Kidney tubule cell (primary cell): ENCODE measurements around the gene SPATA9.
A peak's percentile ranks its signal among the peaks of the same experiment; 100 is the strongest.
"Not testable (repeated sequence)": the region's sequence is repeated elsewhere in the genome, so short reads cannot be mapped to it uniquely, and the experiment has no call there.

Experiments used
- DNase-seq: peaks from one replicate; pipeline ENCODE4 v3.0.0-alpha.2; 2018; ENCODE audit warnings: low spot score

SPATA9 gene

DNA sequence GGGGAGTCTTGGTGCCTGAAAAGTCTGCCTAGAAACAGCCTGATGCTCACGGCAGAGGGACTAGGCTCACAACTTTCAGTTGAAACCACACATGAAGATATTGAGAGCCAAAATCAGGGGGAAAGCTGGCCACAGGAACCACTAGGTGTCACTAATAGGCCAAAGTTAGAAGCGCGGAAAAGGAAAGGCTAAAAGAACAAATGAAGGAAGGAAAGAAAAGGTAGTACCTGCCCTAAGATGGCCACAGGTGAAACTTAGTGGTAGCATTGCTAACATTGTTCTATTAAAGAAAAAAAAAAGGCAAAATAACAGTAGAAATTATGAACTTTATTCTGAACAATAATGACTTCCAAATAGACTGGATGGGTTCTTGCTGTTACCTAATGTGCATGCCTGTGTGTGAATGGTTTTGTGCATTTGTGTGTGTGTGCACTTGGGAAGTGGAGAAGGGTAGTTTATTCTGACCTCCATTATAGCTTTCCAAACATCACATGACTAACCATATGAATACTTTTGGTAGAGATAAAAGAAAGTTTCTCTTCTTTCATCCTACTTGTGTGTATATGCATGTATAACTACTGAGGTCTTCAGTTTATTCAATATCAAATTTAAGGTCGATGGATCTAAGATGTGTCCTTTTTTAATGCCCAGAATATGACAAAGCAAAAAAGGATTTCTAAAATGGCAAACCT is 38.3 kb downstream of the SPATA9 start:
- DNase-seq = peak; percentile 73

DNA sequence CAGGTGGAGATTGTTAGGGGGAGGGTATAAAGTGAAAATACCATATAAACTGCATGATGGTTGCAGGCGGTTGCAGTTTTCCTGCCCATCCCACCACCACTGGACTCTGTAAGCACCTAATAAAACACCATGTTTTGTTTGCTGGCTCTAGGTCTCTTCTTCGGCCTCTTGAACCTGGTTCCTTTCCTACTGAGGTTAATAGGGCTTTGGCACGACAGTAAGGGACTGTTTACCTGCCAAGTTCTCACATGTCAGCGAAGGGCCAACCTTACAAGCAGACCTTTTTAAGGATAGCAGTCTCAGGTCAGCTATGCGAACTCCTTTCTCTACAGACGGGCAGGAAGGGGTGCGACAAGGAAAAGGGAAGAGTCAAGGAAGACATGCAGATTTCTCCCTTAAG is 39.6 kb downstream of the SPATA9 start:
- DNase-seq = no peak

DNA sequence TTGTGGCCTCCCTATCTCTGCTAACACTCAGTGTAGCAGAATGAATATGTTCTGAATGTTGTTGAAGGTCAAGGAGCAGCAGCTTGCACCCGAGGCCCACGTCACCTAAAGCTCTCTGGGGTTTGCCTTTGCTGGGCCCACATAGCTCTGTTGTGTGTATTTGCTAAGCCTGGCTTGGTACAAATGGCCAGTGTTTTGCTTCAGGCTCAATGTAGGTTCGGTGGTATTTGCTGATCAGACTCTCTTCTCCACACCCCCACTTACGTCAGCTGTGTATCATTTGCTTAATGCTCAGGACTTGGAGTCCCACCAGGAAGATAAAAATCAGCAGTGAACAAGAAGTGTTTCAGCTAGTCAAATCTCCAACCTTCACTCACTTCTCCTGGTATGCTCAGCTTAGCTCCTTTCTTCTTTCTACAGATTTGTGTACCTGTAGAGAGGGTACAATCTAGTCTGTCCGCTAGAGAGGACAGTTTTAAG is 41.0 kb downstream of the SPATA9 start:
- DNase-seq = no peak

DNA sequence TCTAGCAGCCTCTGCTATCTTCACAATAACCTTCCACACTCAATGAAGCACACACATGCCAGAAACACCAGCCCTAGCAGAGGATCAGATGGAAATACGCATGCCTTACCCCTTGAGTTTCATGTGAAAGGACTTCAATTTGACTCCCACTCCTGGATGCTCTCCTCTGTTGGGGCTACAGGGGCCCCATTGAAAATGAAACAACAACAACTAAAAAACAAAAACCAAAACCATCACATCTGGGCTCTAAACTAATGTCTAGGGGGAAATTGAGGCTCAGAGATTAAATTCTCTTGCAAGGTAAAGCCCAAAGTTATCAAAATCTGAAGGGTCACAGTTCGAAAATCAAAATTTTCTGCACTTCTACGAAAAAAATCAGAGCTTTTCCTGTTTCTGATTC is 44.2 kb downstream of the SPATA9 start:
- no peak for DNase-seq

DNA sequence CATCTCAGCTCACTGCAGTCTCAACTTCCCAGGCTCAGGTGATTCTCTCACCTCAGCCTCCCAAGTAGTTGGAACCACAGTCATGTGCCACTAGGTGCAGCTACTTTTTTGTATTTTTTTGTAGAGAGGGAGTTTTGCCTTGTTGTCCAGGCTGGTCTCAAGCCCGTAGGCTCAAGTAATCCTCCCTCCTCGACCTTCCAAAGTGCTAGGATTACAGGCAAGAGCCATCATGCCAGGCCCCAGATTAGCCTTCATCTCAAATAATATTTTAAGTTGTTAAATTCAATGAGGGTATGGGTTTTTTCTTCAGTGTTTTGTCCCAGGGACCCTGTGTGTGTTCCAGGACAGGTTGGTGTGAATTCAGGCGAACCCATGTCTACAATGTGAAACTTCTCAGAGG is 48.7 kb downstream of the SPATA9 start:
- no peak for DNase-seq

DNA sequence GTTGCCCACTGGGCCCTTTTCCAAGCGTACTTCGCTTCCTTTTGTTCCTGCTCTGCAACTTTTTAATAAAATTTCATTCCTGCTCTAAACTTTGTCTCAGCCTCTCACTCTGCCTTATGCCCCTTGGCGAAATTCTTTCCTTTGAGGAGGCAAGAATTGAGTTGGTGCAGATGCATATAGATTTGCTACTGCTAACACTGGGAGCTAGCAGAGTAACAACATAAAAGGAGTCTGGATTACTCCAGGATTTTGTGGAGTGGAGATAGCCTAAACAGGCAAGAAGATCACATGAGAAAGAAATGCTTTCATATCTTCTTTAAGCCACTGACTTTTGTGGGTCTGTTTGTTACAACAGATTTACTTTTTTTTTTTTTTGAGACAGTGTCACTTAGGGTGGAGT is 49.1 kb downstream of the SPATA9 start:
- no peak for DNase-seq

DNA sequence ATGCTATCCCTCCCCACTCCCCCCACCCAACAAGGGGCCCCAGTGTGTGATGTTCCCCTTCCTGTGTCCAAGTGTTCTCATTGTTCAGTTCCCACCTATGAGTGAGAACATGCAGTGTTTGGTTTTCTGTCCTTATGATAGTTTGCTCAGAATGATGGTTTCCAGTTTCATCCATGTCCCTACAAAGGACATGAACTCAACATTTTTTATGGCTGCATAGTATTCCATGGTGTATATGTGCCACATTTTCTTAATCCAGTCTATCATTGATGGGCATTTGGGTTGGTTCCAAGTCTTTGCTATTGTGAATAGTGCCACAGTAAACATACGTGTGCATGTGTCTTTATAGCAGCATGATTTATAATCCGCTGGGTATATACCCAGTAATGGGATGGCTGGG is 49.8 kb downstream of the SPATA9 start:
- DNase-seq = not testable (repeated sequence)

DNA sequence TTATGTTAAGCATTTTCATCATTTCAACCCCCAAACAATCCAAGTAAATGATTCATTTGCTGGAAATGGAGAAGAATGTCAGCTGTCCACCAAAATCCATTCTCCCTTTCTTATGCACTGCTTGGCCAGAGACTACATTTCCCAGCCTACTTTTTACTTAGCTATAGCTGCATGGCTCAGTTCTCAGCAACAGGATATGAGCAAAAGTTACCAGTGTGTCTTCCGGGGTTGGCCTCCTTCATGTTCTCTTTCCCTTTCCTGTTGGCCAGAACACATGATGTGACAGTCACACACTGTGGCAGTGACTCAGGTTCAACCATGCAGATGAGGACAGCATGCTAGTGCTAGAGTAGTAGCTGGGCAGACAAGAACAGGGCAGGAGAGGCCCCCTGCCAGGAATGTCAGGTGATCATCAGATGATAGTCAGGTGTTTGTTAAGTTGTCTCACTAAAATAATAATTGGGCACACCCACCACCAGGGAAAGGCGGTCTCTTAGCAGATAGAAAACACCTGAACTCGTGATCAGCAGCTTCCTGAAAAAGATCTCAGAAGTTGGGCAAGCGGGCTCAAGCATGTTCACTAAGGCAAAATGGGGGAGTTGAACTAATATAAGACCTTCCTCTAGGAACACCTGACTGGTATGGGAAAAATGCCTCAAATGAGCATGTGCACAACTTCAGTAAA is 50.7 kb downstream of the SPATA9 start:
- DNase-seq = peak; percentile 97

DNA sequence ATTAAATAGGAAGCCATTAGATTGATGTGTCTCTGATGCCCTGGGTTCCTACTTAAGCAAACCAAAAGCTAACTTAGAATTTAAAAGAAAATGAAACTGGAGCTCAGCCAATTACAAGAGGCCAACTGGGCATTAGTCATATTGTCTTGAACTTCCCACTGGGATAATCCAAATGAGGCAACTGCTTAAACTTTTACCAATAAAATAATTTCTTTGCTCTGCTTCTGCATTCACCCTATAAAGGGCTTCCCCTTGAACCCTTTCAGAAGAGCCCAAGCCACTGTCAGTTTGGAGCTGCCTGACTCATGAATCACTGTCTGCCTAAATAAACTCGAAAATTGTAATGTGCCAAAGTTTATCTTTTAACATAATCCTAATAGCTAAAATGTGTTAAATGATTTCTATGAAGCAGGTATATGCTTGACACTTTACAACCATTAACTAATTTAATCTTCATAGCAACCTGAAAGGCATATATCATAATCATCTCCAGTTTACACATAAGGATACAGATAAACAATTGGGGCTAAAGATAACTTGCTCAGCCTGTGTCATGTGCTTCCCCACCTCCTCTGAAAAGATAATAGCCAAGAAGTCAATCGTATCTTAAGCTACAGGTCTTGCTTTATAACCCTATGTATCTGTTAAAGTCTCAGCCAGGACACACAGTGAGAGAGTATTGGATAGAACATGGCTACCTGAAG is 51.4 kb downstream of the SPATA9 start:
- DNase-seq = peak; percentile 79

DNA sequence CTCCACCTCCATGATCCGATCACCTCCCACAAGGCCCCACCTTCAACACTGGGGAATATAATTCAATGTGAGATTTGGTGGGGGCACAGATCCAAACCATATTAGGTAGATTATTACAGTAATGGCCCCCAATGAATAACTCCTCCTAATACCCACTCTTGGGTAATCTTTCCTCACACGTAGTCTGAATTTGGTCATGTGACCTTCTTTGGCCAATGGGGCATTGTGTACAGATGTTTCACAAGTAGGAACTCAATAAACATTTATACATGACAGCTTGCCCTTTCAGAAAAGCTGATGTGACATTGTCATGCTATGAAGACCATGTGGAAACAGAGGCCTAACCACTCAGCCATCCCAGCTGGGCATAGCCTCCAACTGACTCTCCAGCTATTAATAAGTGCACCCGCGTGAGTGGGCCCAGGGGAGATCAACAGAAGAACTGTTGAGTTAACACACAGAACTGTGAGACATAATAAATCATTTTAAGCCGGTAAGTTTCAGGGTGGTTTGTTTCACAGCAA is 52.3 kb downstream of the SPATA9 start:
- no peak for DNase-seq

DNA sequence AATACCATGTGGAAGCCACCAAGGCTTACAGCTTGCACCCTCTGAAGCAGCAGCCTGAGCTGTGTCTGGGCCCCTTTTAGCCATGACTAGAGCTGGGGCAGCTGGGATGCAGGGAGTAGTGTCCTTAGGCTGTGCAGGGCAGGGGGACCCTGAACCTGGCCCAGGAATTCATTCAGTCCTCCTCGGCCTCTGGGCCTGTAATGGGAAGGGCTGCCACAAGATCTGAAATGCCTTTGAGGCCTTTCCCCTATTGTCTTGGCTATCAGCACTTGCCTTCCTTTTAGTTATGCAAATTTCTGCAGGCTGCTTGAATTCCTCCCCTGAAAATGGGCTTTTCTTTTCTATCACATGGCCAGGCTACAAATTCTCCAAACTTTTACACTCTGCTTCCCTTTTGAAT is 53.9 kb downstream of the SPATA9 start:
- DNase-seq = no peak

DNA sequence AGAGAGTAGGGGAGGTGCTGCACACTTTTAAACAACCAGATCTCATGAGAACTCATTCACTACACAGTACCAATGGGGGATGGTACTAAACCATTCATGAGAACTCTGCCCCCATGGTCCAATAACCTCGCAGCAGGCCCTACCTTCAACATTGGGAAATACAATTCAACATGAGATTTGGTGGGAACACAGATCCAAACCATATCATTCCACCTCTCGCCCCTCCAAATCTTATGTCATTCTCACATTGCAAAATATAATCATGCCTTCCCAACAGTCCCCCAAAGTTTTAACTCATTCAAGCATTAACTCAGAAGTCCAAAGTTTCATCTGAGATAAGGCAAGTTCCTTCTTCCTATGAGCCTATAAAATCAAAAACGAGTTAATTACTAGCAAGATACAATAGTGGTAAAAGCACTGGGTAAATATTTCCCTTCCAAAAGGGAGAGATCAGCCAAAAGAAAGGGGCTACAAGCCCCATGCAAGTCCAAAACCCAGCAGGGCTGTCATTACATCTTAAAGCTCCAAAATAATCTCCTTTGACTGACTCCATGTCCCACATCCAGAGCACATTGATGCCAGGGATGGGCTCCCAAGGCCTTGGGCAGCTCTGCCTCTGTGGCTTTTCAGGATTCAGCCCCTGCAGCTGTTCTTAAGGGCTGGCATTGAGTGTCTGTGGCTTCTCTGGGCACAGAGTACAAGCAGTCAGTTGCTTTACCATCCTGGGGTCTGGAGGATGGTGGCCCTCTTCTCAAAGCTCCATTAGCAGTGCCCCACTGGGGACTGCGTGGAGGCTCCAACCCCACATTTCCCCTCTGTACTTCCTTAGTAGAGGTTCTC is 54.6 kb downstream of the SPATA9 start:
- no peak for DNase-seq

DNA sequence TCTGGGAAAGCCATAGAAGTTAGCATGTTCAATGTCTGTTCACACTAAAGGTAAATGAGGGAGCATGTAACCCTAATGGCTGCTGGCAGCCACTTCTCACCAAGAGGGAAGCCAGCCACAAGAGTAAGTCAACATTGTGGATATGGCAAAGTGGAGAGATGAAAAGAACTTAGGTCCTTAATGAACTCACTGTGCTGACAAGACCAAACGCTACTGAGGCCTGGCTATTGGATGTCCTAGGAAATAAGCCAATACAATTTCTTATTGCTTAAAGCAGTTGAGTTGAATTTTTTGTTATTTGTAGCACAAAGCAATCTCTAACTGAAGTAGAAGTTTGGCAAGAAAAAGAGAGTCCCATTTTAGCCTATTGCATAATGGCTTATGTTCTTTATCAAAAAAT is 56.1 kb downstream of the SPATA9 start:
- DNase-seq = no peak

DNA sequence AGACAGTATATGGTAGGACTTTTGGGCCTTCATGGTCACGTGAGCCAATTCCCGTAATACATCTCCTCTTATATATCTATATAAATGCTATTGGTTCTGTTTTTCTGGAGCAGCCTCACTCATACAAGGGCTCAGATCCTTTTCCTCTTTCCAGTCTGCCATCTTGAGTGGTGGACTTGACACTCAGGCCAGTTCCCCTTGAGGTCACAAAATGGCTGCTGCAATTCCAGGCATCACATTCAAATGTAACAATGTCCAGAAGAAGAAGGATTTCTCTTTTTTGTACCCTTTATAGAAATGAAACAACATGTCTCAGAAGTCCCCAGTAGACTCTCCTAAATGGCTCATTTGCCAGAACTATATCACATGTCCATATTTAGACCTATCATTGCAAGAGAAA is 58.4 kb downstream of the SPATA9 start:
- DNase-seq = no peak

DNA sequence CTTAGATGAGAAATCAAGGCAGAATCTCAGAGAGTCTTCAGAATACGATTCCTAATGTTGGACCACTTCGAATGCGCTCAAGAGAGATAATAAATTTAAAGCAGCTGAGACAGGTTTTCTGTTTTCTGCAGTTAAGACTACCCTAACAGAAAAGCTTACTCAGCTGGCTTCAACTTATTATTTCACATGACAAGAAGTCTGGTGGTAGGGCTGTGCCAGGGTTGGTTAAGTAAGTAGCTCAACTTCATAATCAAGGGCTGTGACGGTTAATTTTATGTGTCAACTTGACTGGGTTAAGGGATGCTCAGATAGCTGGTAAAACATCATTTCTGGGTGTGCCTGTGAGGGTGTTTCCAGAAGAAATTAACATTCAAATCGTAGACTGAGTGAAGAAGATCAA is 59.1 kb downstream of the SPATA9 start:
- DNase-seq = no peak

DNA sequence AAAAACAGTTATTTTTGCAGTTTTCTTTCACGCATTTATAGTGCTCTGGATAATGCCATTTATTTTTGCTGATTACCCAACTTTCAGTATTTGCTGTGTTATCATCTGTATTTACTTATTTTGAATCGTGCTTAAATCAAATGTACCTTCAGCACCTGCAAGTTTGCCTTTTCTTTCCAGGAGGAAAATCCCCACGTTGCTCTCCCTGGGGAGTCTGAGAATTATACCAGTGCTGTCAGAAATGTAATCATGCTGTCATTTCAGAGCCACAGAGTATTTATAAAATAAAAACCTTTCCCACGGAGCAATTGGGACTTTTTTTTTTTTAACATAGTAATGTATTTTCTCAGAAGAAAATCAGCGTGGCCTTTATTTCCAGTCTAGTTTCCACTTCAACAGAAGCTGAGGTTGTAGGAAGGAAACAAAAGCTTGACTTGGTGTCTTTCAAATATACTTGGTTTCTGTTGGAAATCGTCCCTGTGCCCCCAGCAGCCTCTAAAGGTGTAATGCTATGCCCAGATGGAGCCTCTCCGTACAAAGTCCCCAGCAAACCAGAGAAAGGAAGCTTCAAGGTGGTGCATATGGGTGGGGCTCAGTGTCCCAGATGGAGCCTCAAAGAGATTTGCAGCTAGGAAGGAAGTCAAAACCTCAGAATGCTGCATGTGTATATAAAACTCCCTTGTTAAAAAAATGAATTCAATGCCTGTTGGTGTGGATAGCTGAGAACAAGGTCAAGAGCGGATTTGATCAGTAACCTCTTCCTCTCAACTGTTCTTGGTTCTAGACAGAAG is 60.8 kb downstream of the SPATA9 start:
- DNase-seq = no peak

DNA sequence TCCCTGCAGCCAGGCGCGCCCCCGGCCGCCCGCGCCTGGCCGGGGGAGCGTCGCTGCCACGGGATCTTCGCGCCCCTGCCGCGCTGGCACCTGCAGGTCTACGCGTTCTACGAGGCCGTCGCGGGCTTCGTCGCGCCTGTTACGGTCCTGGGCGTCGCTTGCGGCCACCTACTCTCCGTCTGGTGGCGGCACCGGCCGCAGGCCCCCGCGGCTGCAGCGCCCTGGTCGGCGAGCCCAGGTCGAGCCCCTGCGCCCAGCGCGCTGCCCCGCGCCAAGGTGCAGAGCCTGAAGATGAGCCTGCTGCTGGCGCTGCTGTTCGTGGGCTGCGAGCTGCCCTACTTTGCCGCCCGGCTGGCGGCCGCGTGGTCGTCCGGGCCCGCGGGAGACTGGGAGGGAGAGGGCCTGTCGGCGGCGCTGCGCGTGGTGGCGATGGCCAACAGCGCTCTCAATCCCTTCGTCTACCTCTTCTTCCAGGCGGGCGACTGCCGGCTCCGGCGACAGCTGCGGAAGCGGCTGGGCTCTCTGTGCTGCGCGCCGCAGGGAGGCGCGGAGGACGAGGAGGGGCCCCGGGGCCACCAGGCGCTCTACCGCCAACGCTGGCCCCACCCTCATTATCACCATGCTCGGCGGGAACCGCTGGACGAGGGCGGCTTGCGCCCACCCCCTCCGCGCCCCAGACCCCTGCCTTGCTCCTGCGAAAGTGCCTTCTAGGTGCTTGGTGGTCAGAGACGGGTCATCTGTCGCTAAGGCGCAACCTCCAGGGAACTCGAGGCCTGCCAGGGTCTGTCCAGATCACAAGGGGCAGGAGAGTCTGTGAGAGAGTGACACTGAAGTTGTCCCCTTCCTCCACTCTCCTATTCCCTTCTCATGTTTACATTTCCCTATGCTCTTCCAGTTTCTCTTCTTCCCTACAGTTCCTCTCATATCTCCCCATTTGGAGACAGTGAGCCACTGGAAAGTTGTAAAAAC is 61.6 kb downstream of the SPATA9 start:
- peak; percentile 39 for DNase-seq

DNA sequence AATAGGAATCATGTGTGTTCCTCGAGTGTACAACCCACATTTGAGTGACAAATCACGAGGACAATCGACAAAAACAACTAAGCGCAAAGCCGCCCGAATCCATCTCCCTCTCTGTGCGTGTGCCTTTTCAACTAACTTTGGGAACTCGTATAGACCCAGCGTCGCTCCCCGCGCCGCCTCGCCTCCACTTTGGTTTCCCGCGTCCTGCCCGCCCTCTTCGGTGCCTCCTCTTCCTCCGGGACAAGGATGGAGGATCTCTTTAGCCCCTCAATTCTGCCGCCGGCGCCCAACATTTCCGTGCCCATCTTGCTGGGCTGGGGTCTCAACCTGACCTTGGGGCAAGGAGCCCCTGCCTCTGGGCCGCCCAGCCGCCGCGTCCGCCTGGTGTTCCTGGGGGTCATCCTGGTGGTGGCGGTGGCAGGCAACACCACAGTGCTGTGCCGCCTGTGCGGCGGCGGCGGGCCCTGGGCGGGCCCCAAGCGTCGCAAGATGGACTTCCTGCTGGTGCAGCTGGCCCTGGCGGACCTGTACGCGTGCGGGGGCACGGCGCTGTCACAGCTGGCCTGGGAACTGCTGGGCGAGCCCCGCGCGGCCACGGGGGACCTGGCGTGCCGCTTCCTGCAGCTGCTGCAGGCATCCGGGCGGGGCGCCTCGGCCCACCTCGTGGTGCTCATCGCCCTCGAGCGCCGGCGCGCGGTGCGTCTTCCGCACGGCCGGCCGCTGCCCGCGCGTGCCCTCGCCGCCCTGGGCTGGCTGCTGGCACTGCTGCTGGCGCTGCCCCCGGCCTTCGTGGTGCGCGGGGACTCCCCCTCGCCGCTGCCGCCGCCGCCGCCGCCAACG is 62.5 kb downstream of the SPATA9 start, which contains the start of gene GPR150:
Gene GPR150 (plus strand): TSS at position 58 of the 840 bp plus-strand sequence. CDS start 189 bp downstream, at position 247.
- DNase-seq = peak; percentile 60

DNA sequence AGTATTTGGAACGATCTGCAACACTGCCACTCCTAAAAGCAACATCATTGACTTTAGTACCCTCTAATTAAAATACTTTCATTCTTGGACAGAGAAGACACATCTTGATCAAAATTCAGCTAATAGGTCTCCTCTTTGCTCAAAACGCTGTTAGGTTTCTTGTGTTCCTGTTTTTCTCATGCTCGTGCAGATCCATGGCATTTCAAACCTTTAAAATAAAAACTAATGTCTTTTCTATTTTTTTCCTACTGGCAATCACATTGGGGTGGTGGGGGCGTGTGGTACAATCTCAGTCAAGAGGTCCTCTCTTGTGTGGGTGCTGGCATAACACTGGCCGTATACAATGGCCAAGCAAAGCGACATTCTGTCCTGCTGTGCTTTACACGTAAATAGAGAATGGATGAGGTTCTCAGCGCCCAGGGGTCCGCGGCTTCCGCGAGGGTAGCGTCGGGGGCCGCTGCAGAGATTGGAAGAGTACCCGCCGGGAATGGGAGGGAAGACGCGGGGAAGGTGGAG is 63.2 kb downstream of the SPATA9 start:
- no peak for DNase-seq
